ENCODE results near the gene MAP7. TPM values are rescaled to one million over a fixed set of nuclear protein-coding genes. Genes with fewer than 3 reads are reported as not detected.

The MAP7 gene
- total RNA-seq, 2 donors from 2014 or later = 5.1 to 6.9 TPM

- Histone ChIP-seq H3K4me3 (no peak overlapping the region), H3K4me1 (ENCODE audit: control insufficient read depth in 1 of 2, low read depth in 2 of 2) (peaks cover 0 to 9% of the 10 kb centered on the region in 2 donors), H3K36me3 (no peaks in the 10 kb centered on the region), H3K27me3 (replicated peaks; ENCODE audit: insufficient read depth) (no peaks in the 10 kb centered on the region), H3K27ac (no peak overlapping the region), H3K9me3 (no peaks in the 10 kb centered on the region)
- DNase-seq (ENCODE audit: low spot score) = no peak
- TF ChIP-seq CTCF (IDR thresholded peaks at IDR 0.05) = no peak
- no peak for ATAC-seq (ENCODE audit: insufficient number of reproducible peaks, low FRiP score, low read depth)
Measured at GRCh38 chr6:136526937-136527336, 23.3 kb downstream of the MAP7 start.

GRCh38 chr6:136526196-136526930 is 23.9 kb downstream of the MAP7 start:
- H3K4me3 ChIP-seq = no peak overlapping the region
- no peak overlapping the region for H3K27ac ChIP-seq
- no peaks in the 10 kb centered on the region for H3K27me3 ChIP-seq (replicated peaks; ENCODE audit: insufficient read depth)
- H3K4me1 ChIP-seq (ENCODE audit: control insufficient read depth in 1 of 2, low read depth in 2 of 2) = peaks cover 0 to 9% of the 10 kb centered on the region in 2 donors
- DNase-seq (ENCODE audit: low spot score) = no peak
- no peak for ATAC-seq (ENCODE audit: insufficient number of reproducible peaks, low FRiP score, low read depth)
- no peaks in the 10 kb centered on the region for H3K36me3 ChIP-seq
- peak; percentile 31 for TF ChIP-seq CTCF (IDR thresholded peaks at IDR 0.05)
- H3K9me3 ChIP-seq = no peaks in the 10 kb centered on the region

- Histone ChIP-seq H3K27me3 (replicated peaks; ENCODE audit: insufficient read depth) (no peaks in the 10 kb centered on the region), H3K4me3 (no peak overlapping the region), H3K4me1 (ENCODE audit: control insufficient read depth in 1 of 2, low read depth in 2 of 2) (peaks cover 0 to 9% of the 10 kb centered on the region in 2 donors), H3K36me3 (no peaks in the 10 kb centered on the region), H3K9me3 (no peaks in the 10 kb centered on the region), H3K27ac (no peak overlapping the region)
- TF ChIP-seq CTCF (IDR thresholded peaks at IDR 0.05) = no peak
- no peak for DNase-seq (ENCODE audit: low spot score)
- ATAC-seq (ENCODE audit: insufficient number of reproducible peaks, low FRiP score, low read depth) = no peak
Measured at GRCh38 chr6:136525586-136526195, 24.5 kb downstream of the MAP7 start.

- H3K4me1 ChIP-seq (ENCODE audit: control insufficient read depth in 1 of 2, low read depth in 2 of 2) = peaks cover 0 to 9% of the 10 kb centered on the region in 2 donors
- TF ChIP-seq CTCF (IDR thresholded peaks at IDR 0.05) = no peak
- no peak for DNase-seq (ENCODE audit: low spot score)
- no peaks in the 10 kb centered on the region for H3K9me3 ChIP-seq
- no peaks in the 10 kb centered on the region for H3K27me3 ChIP-seq (replicated peaks; ENCODE audit: insufficient read depth)
- no peak for ATAC-seq (ENCODE audit: insufficient number of reproducible peaks, low FRiP score, low read depth)
- no peaks in the 10 kb centered on the region for H3K36me3 ChIP-seq
- no peak overlapping the region for H3K27ac ChIP-seq
- no peak overlapping the region for H3K4me3 ChIP-seq
Measured at GRCh38 chr6:136524936-136525413, 25.2 kb downstream of the MAP7 start.

- ATAC-seq (ENCODE audit: insufficient number of reproducible peaks, low FRiP score, low read depth) = no peak
- no peak for TF ChIP-seq CTCF (IDR thresholded peaks at IDR 0.05)
Measured at GRCh38 chr6:136524339-136524935, 25.8 kb downstream of the MAP7 start.

More at GRCh38 chr6:136524339-136524935, 25.8 kb downstream of the MAP7 start:
- H3K36me3 ChIP-seq = no peaks in the 10 kb centered on the region
- H3K4me3 ChIP-seq = no peak overlapping the region
- H3K27ac ChIP-seq = no peak overlapping the region
- H3K9me3 ChIP-seq = no peaks in the 10 kb centered on the region
- peaks cover 0 to 9% of the 10 kb centered on the region in 2 donors for H3K4me1 ChIP-seq (ENCODE audit: control insufficient read depth in 1 of 2, low read depth in 2 of 2)
- no peaks in the 10 kb centered on the region for H3K27me3 ChIP-seq (replicated peaks; ENCODE audit: insufficient read depth)
- DNase-seq (ENCODE audit: low spot score) = no peak

All from thoracic aorta (tissue), 2 donors.